ENCODE results near the gene IL21. TPM values are rescaled to one million over a fixed set of nuclear protein-coding genes. Genes with fewer than 3 reads are reported as not detected.

IL21 gene
- total RNA-seq, 2 experiments from 2014 or later, result 0.08 to 0.14 TPM

DNA sequence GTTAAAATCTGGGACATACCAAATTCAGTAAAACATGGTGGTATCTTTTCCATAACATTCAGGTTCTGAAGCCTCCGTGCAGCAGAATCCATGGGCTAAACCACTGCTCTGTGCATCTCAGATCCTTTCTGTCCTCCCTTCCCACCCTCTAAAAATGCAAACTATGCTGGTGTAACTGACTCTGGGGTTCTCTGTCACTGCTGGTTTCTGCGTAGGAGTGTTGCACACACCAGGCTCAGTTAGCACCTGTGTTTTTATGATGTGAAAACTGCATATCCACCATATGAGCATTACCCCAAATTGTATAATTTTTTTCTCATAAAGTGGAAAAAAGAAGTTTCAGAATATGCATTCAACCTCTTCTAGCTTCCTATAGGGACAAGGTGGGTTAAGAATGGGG is 22.4 kb upstream of the IL21 start:
- TF ChIP-seq, protein P1, sequence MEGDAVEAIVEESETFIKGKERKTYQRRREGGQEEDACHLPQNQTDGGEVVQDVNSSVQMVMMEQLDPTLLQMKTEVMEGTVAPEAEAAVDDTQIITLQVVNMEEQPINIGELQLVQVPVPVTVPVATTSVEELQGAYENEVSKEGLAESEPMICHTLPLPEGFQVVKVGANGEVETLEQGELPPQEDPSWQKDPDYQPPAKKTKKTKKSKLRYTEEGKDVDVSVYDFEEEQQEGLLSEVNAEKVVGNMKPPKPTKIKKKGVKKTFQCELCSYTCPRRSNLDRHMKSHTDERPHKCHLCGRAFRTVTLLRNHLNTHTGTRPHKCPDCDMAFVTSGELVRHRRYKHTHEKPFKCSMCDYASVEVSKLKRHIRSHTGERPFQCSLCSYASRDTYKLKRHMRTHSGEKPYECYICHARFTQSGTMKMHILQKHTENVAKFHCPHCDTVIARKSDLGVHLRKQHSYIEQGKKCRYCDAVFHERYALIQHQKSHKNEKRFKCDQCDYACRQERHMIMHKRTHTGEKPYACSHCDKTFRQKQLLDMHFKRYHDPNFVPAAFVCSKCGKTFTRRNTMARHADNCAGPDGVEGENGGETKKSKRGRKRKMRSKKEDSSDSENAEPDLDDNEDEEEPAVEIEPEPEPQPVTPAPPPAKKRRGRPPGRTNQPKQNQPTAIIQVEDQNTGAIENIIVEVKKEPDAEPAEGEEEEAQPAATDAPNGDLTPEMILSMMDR (IDR thresholded peaks at IDR 0.05), result no peak
- Mint-ChIP-seq H3K27me3 (no peaks in the 10 kb centered on the region), H3K4me1 (ENCODE audit: low read depth) (no peaks in the 10 kb centered on the region), H3K36me3 (ENCODE audit: low read depth) (no peaks in the 10 kb centered on the region), H3K4me3 (no peak overlapping the region), H3K27ac (no peak overlapping the region), H3K9me3 (no peaks in the 10 kb centered on the region)
- DNase-seq (no peak), ATAC-seq (ENCODE audit: poor library complexity) (no peak)
- no peaks in the 10 kb centered on the region for H3K9me3 ChIP-seq (ENCODE audit: control insufficient read depth in 1 of 2, insufficient read depth in 1 of 2, low read length in 2 of 2)
- ChIA-PET CTCF (no interaction called here), POLR2A (interaction anchor here (0.6 kb wide), 1 partner anchor 12 kb away, joined by 3 read pairs; no protein-coding TSS in a partner anchor)
- peaks cover 6% of the 10 kb centered on the region for H3K4me1 ChIP-seq (ENCODE audit: insufficient read depth, low read length)
- no peaks in the 10 kb centered on the region for H3K36me3 ChIP-seq (ENCODE audit: insufficient read depth, low read length)
- intact Hi-C loops (cut with DNase I, micrococcal nuclease), result no loop called here
- no peaks in the 10 kb centered on the region for H3K27me3 ChIP-seq (ENCODE audit: control insufficient read depth in 1 of 2, insufficient read depth in 2 of 2, low read length in 2 of 2)
- H3K27ac ChIP-seq (ENCODE audit: low read depth in 1 of 2, low read length in 2 of 2), result no peak overlapping the region
- H3K4me3 ChIP-seq (ENCODE audit: low read length), result no peak overlapping the region

DNA sequence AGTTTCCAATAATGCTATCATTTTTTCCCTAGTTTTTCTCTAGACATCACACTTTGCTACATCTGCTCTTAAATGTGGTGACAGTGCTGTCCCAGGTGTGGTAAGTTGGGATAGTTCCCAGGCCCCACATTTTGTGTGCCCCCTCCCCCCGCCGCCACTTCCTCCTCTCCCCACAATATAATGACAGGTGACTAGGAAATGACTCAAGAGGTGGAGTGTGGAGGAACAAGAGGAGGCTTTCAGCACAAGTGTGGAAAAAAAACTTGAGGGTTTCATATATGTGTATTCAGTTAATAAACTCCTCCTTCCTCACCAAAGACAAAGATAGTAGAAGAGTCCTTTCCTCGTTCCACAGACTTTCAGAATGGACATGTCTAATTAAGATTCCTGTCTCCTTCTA is 18.3 kb upstream of the IL21 start:
- DNase-seq, result peak in 3 of 14 experiments; percentile 1 to 25 (median 10)
- intact Hi-C loops (cut with DNase I, micrococcal nuclease), result no loop called here
- peaks cover 5% of the 10 kb centered on the region for H3K4me1 Mint-ChIP-seq (ENCODE audit: low read depth)
- H3K4me3 Mint-ChIP-seq, result no peak overlapping the region
- H3K36me3 ChIP-seq (ENCODE audit: insufficient read depth, low read length), result no peaks in the 10 kb centered on the region
- ChIA-PET CTCF (no interaction called here), POLR2A (no interaction called here)
- H3K4me3 ChIP-seq (ENCODE audit: low read length), result no peak overlapping the region
- H3K27me3 ChIP-seq (ENCODE audit: control insufficient read depth in 1 of 2, insufficient read depth in 2 of 2, low read length in 2 of 2), result no peaks in the 10 kb centered on the region
- no peaks in the 10 kb centered on the region for H3K9me3 ChIP-seq (ENCODE audit: control insufficient read depth in 1 of 2, insufficient read depth in 1 of 2, low read length in 2 of 2)
- H3K9me3 Mint-ChIP-seq, result no peaks in the 10 kb centered on the region
- peaks cover 6% of the 10 kb centered on the region for H3K4me1 ChIP-seq (ENCODE audit: insufficient read depth, low read length)
- no peak overlapping the region for H3K27ac ChIP-seq (ENCODE audit: low read depth in 1 of 2, low read length in 2 of 2)
- no peaks in the 10 kb centered on the region for H3K27me3 Mint-ChIP-seq
- TF ChIP-seq, protein P1 (IDR thresholded peaks at IDR 0.05), result no peak
- H3K36me3 Mint-ChIP-seq (ENCODE audit: low read depth), result no peaks in the 10 kb centered on the region
- H3K27ac Mint-ChIP-seq, result no peak overlapping the region
- no peak for ATAC-seq (ENCODE audit: poor library complexity)

DNA sequence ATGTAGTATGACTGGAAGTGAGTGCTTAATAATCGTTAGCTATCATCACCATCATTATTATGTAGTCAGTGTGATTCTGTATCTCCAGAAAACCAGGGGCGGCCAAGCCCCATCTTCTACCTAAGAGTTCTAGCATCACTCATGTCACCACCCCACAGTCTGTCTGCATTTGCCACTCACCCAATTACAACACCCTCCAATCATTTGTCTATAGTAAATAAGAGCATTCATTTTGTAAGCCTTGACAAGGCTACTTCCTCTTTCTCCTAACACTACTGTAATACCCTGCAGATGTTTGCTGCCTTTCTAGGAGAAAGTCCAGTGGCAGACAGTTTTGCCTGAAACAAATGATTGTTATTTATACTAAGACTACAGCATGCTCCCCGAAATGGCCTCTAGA is 15.8 kb upstream of the IL21 start:
- no peak for DNase-seq
- no peak overlapping the region for H3K4me3 ChIP-seq (ENCODE audit: low read length)
- TF ChIP-seq, protein P1 (IDR thresholded peaks at IDR 0.05), result no peak

More for the DNA sequence above, 15.8 kb upstream of the IL21 start:
- H3K9me3 ChIP-seq (ENCODE audit: control insufficient read depth in 1 of 2, insufficient read depth in 1 of 2, low read length in 2 of 2), result no peaks in the 10 kb centered on the region
- H3K27me3 Mint-ChIP-seq, result no peaks in the 10 kb centered on the region
- peaks cover 12% of the 10 kb centered on the region for H3K4me1 Mint-ChIP-seq (ENCODE audit: low read depth)
- no peaks in the 10 kb centered on the region for H3K27me3 ChIP-seq (ENCODE audit: control insufficient read depth in 1 of 2, insufficient read depth in 2 of 2, low read length in 2 of 2)
- H3K9me3 Mint-ChIP-seq, result no peaks in the 10 kb centered on the region
- no peak for ATAC-seq (ENCODE audit: poor library complexity)
- POLR2A ChIA-PET, result no interaction called here
- peaks cover 6% of the 10 kb centered on the region for H3K4me1 ChIP-seq (ENCODE audit: insufficient read depth, low read length)
- intact Hi-C loops (cut with DNase I, micrococcal nuclease), result no loop called here
- no peaks in the 10 kb centered on the region for H3K36me3 ChIP-seq (ENCODE audit: insufficient read depth, low read length)
- CTCF ChIA-PET, result no interaction called here
- no peaks in the 10 kb centered on the region for H3K36me3 Mint-ChIP-seq (ENCODE audit: low read depth)
- no peak overlapping the region for H3K27ac Mint-ChIP-seq
- H3K27ac ChIP-seq (ENCODE audit: low read depth in 1 of 2, low read length in 2 of 2), result no peak overlapping the region
- H3K4me3 Mint-ChIP-seq, result no peak overlapping the region
